LNCAP (cell line): Measurements from ENCODE around the gene MRPL17.

Experiments
- CTCF ChIP-seq: fragments of 450-650 bp; IDR thresholded peaks from 2 replicates; pipeline ENCODE4 v1.5.1; 2017; ENCODE audit warnings: mild to moderate bottlenecking

MRPL17 gene

GRCh38 chr11:6711552-6711951 lies 28.4 kb upstream of the MRPL17 start:
- TF ChIP-seq CTCF: peak; percentile 44; the same call in 1 of the 2 replicates

DNA sequence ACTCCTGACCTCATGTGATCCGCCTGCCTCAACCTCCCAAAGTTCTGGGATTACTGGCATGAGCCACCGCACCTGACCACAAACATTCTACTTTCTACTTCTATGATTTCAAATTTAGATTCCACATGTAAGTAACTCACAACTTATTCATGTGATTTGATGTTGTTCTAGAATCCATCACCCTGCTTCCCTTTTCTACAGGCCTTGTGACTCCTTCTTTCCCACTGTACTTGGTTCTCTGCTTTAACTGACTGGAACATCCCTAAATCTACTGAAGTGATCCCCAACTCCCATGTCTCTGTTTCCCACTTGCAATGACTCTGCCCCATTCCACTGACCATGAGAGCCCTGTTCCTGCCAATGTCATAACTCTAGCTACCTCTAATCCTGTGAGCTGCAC lies 25.7 kb upstream of the MRPL17 start:
- TF ChIP-seq CTCF: no peak

DNA sequence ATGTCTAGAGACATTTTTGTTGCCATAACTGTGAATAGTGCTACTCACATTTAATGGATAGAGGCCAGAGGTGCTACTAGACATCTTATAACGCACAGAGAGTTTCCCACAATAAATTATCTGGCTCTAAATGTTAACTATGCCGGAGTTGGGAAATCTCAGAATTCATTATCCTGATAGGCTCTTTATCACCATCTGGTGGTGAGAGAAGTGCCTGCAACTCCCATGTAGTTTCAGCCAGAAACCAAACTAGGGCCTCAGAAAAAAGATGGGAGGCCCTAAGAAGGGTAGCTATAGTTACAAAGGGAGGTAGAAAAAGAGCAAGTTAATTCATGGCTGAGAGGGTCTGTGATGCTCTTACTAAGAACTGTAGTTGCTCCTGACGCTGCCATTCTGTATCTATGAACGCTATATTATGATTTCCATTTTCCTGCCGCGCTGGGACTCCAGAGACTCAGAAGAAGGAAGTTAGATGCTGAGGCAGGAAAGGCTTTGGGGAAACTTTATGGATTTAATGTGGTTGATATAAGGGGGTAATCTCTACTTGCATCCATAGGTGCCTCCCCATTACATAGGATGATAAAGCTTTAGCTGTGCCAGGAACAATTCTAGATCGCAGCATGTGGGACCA lies 22.9 kb upstream of the MRPL17 start:
- TF ChIP-seq CTCF: peak; percentile 87

DNA sequence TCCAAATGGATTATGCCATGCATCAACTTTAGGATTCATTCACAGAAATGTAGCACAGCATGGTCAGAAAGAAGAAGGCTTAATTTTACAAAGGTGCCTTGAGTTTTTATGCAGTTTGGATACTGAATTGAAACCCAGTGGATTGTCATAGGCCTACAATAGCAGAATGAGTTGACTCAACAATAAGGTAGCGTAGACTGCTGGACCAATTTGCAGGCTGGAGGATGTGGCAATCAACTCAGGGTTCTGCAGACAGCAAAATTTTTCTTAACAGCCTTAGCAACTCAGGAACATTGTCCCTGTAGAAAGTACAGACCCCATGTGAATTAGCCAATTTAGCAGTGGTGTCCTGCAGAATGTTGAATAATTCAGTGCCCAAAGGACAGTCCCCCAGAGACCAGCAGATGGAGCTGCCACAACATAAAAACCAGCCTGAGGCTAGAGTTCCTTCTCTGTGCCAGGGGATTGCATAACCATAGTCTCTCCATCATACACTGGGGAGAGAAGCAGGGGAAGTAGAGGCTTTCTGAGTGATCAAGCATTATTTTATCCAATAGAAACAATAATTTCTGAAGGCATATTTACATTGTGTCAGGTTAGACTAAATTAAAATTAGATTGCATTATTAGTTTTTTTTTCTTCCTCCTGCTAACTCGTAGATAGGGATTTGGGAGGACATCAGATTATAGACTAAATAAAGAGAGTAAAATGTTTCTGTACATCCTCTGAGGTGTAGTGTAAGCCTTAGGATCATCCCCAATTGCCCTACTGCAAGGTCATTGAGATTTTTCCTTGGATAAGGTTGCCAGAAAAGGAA lies 20.3 kb upstream of the MRPL17 start:
- peak; percentile 79 for TF ChIP-seq CTCF

GRCh38 chr11:6695377-6695776 lies 12.2 kb upstream of the MRPL17 start:
- TF ChIP-seq CTCF: no peak

GRCh38 chr11:6694229-6694535 lies 11.0 kb upstream of the MRPL17 start:
- TF ChIP-seq CTCF: no peak

DNA sequence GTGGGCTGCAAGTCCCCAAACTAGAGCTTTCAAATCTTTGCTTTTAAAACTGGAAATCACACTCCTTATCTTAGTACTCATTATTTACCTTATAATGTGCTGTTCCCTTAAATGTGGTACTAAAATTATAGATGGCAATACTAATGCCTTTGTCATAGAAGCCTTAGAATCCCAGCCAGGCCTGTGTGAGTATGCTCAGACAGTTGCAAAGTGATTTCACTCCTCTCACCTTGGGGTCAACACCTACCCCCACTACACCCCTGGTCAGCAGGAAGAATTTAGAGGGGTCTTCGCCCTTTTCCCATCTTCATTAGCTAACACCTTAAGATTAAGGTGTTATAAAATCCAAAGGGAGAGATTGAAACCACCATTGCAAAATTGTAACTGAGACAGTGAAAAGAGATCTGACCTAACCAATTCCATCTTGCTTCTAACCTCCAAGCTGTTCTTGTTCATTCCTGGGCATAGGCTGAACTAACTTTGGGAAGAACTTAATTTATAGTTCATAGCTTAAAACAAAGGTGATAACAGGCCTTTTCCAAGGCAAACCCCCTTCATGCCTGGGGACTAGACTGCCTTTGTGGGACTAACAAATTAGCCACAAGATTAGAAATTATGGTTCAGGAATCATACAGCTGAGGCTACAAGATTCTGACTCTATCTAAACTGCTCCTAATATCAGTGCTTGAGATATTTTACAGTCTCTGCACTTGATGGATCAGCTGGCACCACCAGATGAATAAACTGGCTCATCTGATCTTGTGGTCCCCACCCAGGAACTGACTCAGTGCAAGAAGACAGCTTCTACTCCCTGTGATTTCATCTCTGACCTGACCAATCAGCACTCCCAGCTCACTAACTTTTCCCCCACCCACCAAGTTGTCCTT lies 10.4 kb upstream of the MRPL17 start:
- no peak for TF ChIP-seq CTCF
